HG02763 (cell line): ENCODE measurements around the gene IL6R.

Experiments used
- ATAC-seq: cut with Tn5 transposase; IDR thresholded peaks from one replicate; pipeline ENCODE4 v1.9.1; 2021; ENCODE audit warnings: mild to moderate bottlenecking, moderate library complexity; ENCODE audit not compliant: unreplicated experiment

The IL6R gene

GRCh38 chr1:154446789-154447188 is 41.6 kb downstream of the IL6R start:
- ATAC-seq, result no peak

DNA sequence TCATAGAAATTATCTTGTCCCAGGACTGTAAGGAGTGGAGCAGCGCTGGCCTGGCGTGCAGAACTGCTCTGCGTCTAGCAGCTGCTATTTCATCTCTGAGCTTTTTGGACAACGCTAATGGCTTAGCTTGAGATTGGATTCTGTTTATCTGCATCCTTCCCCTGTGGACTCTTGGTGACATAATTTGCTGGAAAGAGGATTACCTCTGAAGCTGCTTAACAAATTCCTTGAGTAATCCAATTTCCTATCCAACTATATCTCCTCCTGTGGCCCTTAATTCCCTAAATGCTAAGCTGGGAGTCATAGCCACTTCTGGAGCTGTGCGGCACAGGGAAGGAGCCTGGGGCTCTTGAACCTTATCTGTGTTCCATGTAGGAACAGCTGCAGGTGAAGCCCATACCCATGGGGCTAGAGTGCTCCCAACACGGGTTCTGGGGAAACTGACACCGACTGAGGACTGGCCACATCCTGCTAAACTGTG is 43.2 kb downstream of the IL6R start:
- ATAC-seq, result no peak

DNA sequence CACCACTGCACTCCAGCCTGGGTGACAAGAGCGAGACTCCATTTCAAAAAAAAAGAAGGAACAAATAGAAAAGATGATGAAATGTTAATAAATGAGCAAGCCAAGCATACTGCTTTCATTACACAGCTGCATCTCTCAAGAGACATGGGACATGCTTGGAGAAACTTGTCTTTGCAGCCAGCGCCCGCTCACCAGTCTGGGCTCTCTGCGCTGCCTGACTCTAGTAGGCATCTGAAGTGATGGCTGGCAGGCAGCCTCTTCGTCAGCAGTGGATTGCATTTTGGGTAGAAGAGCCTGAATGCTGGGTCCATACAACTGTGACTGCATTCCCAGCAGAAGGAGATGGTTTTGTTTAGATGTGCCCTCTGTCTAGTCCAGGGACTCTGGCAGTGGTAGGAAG is 48.0 kb downstream of the IL6R start:
- no peak for ATAC-seq

GRCh38 chr1:154453574-154454352 is 48.6 kb downstream of the IL6R start:
- ATAC-seq, result no peak

GRCh38 chr1:154454386-154455120 is 49.4 kb downstream of the IL6R start:
- no peak for ATAC-seq

GRCh38 chr1:154456631-154457030 is 51.5 kb downstream of the IL6R start:
- ATAC-seq, result no peak

DNA sequence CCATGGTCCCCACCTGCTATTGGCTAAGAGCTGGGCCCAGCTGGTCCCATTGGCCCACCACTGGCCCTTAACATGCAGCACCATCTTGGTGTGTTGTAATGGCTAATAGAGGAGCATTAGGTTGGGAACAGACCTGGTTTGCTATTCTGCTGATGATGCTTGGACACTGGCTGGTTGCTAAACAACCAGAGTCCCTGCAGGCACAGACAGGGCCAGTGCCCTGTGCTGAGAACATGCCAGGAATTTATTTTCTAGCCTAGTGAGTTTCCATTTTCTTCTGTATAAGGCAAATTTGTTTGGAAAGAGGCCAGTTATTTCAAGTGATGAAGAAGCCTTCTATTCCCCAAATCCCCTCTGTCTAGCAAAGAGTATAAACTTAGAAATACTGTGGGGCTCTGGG is 53.9 kb downstream of the IL6R start:
- ATAC-seq, result no peak

- no peak for ATAC-seq
These were observed 55.6 kb downstream of the IL6R start for GRCh38 chr1:154460695-154461260.

GRCh38 chr1:154463512-154463990 is 58.4 kb downstream of the IL6R start:
- ATAC-seq, result no peak

- ATAC-seq, result no peak
These were observed 60.6 kb downstream of the IL6R start for GRCh38 chr1:154465621-154466195.

- no peak for ATAC-seq
These were observed 61.1 kb downstream of the IL6R start for GRCh38 chr1:154466206-154466605.

- no peak for ATAC-seq
These were observed 61.8 kb downstream of the IL6R start for GRCh38 chr1:154466921-154467417.

- no peak for ATAC-seq
These were observed 62.4 kb downstream of the IL6R start for GRCh38 chr1:154467434-154468102.

- no peak for ATAC-seq
These were observed 63.5 kb downstream of the IL6R start for GRCh38 chr1:154468535-154469250.

DNA sequence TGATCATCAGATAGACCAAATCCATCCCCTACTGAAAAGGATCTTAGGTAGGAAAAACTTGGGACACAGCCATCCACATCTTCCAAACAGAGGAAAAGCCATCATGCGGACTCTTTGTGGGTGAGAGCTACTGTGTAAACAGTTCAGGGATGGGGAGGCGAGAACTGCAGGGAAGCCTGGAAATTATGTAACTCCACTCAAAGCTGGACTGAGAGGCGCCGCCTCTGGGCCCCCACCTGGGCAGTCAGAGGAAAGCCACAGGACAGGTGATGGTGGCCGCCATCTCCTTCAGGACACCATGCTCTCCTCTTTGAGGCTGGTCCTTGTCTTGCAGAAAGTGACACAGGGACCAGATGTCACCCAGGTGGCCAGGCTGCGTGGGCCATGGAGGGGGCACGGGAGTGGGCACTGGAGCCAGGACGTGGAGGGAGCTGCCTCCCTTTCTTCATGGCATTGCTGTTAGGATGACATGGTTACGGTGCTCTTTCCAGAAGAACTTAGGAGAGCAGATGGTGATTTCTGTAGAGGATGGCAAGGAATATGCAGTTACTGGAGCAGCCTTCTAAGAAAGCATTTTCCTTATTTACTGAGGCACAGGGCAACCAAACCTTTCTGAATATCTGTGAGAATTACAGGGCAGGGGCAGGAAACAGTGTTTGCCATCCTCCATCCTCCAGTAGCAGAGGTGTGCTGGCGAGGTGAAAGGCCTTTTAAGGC is 64.9 kb downstream of the IL6R start:
- ATAC-seq, result no peak

- no peak for ATAC-seq
These were observed 66.2 kb downstream of the IL6R start for GRCh38 chr1:154471304-154471703.

- ATAC-seq, result no peak
These were observed 69.7 kb downstream of the IL6R start for GRCh38 chr1:154474802-154475201.

DNA sequence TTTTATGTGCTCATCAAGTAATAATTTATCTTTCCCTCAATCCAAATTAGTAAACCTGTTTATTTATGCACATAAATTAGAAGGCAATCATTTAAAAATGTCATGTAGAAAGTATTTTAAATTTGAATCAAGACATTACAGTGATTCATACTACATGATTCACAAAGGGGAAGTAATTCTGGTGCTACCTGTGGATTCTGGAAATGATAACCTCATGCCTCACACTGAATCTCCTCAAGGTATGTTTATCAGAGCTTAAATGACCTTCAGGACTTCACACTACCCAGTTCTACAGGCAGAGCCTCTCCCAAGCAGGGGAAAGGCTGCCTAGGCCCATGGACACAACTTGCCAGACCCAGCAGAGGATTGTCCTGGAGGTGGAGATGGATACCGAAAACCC is 71.6 kb downstream of the IL6R start:
- no peak for ATAC-seq

DNA sequence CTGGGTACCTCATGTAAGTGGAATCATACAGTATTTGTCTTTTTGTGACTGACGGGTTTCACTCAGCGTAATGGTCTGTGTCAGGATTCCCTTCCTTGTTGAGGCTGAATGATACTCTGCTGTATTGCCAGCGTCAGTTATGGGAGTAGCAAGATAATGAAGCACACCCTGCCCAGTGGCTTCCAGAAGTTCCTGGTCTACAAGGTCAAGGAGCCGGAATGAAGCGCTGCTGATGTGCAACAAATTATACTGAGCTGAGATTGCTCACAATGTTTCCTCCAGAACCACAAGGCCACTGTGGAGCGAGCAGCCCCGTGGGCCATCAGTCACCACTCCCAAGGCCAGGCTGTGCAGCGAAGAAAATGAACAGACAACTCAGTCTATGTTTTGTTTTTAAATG is 72.9 kb downstream of the IL6R start:
- ATAC-seq, result no peak
